Keratinocyte (primary cell): Measurements from ENCODE around the gene ATP6V0B. TPM values are rescaled to one million over a fixed set of nuclear protein-coding genes. Genes with fewer than 3 reads are reported as not detected.

Source experiments
- DNase-seq: peaks from one replicate; pipeline ENCODE4 v3.0.0-alpha.2; 2011; ENCODE audit warnings: low read depth, missing footprints, low spot score
- FAIRE-seq: peaks from 2 replicates; lab custom pipeline; 2011; peaks lifted over from hg19 to GRCh38; lab: Jason Lieb, UNC
- H2AFZ ChIP-seq: 2 replicates; pipeline ENCODE4 v1.6.0; 2012; ENCODE audit warnings: low read length, control low read depth, inconsistent platforms; ENCODE audit not compliant: control insufficient read depth
- H3K27ac ChIP-seq: 2 replicates; pipeline ENCODE4 v1.5.1; 2011; ENCODE audit warnings: low read length; ENCODE audit not compliant: control insufficient read depth, insufficient read depth
- H3K27me3 ChIP-seq: 3 replicates; pipeline ENCODE4 v1.6.0; 2011; ENCODE audit warnings: low read length; ENCODE audit not compliant: control insufficient read depth, insufficient read depth; ENCODE audit errors: extremely low read depth
- H3K36me3 ChIP-seq, 2 experiments: 2 replicates in 1 of 2; 3 replicates in 1 of 2; pipeline ENCODE4 v1.5.1; 2011; ENCODE audit warnings: low read length in 2 of 2, mild to moderate bottlenecking in 1 of 2; ENCODE audit not compliant: control insufficient read depth in 2 of 2, insufficient read depth in 2 of 2; ENCODE audit errors: extremely low read depth in 1 of 2
- H3K4me1 ChIP-seq: 3 replicates; pipeline ENCODE4 v1.5.1; 2011; ENCODE audit warnings: low read length; ENCODE audit not compliant: control insufficient read depth, insufficient read depth; ENCODE audit errors: extremely low read depth
- H3K4me2 ChIP-seq: 3 replicates; pipeline ENCODE4 v1.6.0; 2011; ENCODE audit warnings: low read depth, low read length; ENCODE audit not compliant: control insufficient read depth, insufficient read depth; ENCODE audit errors: extremely low read depth
- H3K4me3 ChIP-seq, 3 experiments: fragments of 200-600 bp in 1 of 3; sonication (generic) in 1 of 3; 2 replicates in 2 of 3; 3 replicates in 1 of 3; pipeline ENCODE4 v1.5.1; 2011 to 2016; ENCODE audit warnings: low read length in 3 of 3, mild to moderate bottlenecking in 3 of 3, control low read depth in 2 of 3, inconsistent platforms in 1 of 3, low read depth in 1 of 3, mixed read lengths in 1 of 3, mixed run types in 1 of 3, moderate library complexity in 1 of 3; ENCODE audit not compliant: control insufficient read depth in 2 of 3, insufficient read depth in 2 of 3; ENCODE audit errors: extremely low read depth in 1 of 3
- H3K79me2 ChIP-seq: 2 replicates; pipeline ENCODE4 v1.6.0; 2012; ENCODE audit warnings: low read length; ENCODE audit not compliant: control insufficient read depth, insufficient read depth
- H3K9ac ChIP-seq: 3 replicates; pipeline ENCODE4 v1.6.0; 2011; ENCODE audit warnings: low read length; ENCODE audit not compliant: control insufficient read depth, insufficient read depth; ENCODE audit errors: extremely low read depth
- H3K9me1 ChIP-seq: 3 replicates; pipeline ENCODE4 v1.6.0; 2011; ENCODE audit warnings: low read length; ENCODE audit not compliant: control insufficient read depth, insufficient read depth; ENCODE audit errors: extremely low read depth
- H3K9me3 ChIP-seq: 2 replicates; pipeline ENCODE4 v1.5.1; 2012; ENCODE audit warnings: low read depth, low read length; ENCODE audit not compliant: control insufficient read depth
- H4K20me1 ChIP-seq: 3 replicates; pipeline ENCODE4 v1.6.0; 2011; ENCODE audit warnings: low read length; ENCODE audit not compliant: control insufficient read depth, insufficient read depth; ENCODE audit errors: extremely low read depth
- EZH2 ChIP-seq: IDR thresholded peaks from one replicate; pipeline ENCODE4 v1.6.1; 2012; ENCODE audit warnings: inconsistent platforms, mild to moderate bottlenecking, low read length, moderate library complexity
- dilution Hi-C: fragments of 300-500 bp; cut with MboI; formaldehyde crosslinking; loops from one replicate; pipeline ENCODE4 v1.7.0; 2020; ENCODE audit warnings: low sequenced_read_pairs; ENCODE audit not compliant: extremely low pct_ligation_motif_present
- polyA plus RNA-seq, 5 experiments: library from polyadenylated mRNA; depleted of rRNA in 3 of 5; stranded (reverse) in 3 of 5; stranded (forward) in 1 of 5; unstranded in 1 of 5; fragments of >200 nt; gene quantifications; 1 replicate in 1 of 5; 2 replicates in 3 of 5; 3 replicates in 1 of 5; pipeline versions ENCODE4 v1.2.1 to v1.2.3, GENCODE V29; 2011 to 2012; ENCODE audit warnings: missing spikeins in 2 of 5, low read depth in 1 of 5, low replicate concordance in 1 of 5
- TF ChIP-seq, protein P1 (sequence below), 3 experiments: IDR thresholded peaks in 1 of 3; conservative IDR thresholded peaks in 1 of 3; optimal IDR thresholded peaks in 1 of 3; 2 replicates in 2 of 3; 3 replicates in 1 of 3; pipeline versions ENCODE3 to v1.5.1; 2011; ENCODE audit warnings: low read length in 3 of 3, mild to moderate bottlenecking in 3 of 3, moderate library complexity in 2 of 3, control low read depth in 1 of 3, inconsistent platforms in 1 of 3; ENCODE audit not compliant: insufficient read depth in 2 of 3; ENCODE audit errors: extremely low read depth in 1 of 3

Gene ATP6V0B
- polyA plus RNA-seq, 1 donor (not counting 4 experiments of a cell fraction or from before 2014, with no cell fraction given) = 195 TPM

DNA sequence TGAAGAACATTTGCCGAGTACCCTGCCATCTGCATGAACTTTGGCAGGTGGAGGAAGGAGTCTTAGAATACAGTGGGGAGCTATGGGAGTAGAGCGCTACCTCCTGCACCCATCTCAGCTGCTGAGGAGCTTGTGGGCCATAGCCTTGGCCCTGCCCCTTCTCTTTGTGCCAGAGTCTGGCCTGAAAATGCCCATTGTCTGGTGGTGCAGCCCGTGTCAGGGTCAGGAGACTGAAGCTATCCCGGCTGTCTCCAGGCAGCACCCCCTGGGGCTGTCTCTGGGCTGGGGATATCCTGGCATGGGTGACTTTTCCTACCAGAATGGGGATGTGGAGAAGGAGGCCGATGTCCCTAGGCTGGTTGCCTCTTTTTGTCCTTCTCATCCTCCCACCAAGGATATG is 20.7 kb upstream of the ATP6V0B start:
- Histone ChIP-seq H3K4me3 (no peak overlapping the region), H3K79me2 (peaks cover 45% of the 10 kb centered on the region), H3K9me3 (no peaks in the 10 kb centered on the region), H3K27ac (no peak overlapping the region), H3K9me1 (peaks cover 4% of the 10 kb centered on the region), H3K27me3 (no peaks in the 10 kb centered on the region), H3K4me2 (no peak overlapping the region), H4K20me1 (peaks cover 5% of the 10 kb centered on the region), H3K36me3 (peaks cover 33 to 44% of the 10 kb centered on the region in 2 experiments), H3K4me1 (peaks cover 4% of the 10 kb centered on the region), H2AFZ (no peak overlapping the region), H3K9ac (no peak overlapping the region)
- TF ChIP-seq, protein P1, sequence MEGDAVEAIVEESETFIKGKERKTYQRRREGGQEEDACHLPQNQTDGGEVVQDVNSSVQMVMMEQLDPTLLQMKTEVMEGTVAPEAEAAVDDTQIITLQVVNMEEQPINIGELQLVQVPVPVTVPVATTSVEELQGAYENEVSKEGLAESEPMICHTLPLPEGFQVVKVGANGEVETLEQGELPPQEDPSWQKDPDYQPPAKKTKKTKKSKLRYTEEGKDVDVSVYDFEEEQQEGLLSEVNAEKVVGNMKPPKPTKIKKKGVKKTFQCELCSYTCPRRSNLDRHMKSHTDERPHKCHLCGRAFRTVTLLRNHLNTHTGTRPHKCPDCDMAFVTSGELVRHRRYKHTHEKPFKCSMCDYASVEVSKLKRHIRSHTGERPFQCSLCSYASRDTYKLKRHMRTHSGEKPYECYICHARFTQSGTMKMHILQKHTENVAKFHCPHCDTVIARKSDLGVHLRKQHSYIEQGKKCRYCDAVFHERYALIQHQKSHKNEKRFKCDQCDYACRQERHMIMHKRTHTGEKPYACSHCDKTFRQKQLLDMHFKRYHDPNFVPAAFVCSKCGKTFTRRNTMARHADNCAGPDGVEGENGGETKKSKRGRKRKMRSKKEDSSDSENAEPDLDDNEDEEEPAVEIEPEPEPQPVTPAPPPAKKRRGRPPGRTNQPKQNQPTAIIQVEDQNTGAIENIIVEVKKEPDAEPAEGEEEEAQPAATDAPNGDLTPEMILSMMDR (optimal IDR thresholded peaks at IDR 0.05 in 1 of 3, IDR thresholded peaks at IDR 0.05 in 1 of 3, conservative IDR thresholded peaks at IDR 0.05 in 1 of 3; ENCODE audit: extremely low read depth in 1 of 3, insufficient read depth in 2 of 3, low read length in 3 of 3) = no peak
- no peak for TF ChIP-seq EZH2
- dilution Hi-C loops = no loop called here
- no peak for FAIRE-seq
- DNase-seq = no peak

GRCh38 chr1:43956234-43956633 is 18.5 kb upstream of the ATP6V0B start:
- Histone ChIP-seq H3K4me2 (no peak overlapping the region), H3K36me3 (peaks cover 39 to 47% of the 10 kb centered on the region in 2 experiments), H3K4me1 (peaks cover 3% of the 10 kb centered on the region), H3K9me1 (peaks cover 4% of the 10 kb centered on the region), H4K20me1 (no peaks in the 10 kb centered on the region), H3K9ac (no peak overlapping the region), H3K79me2 (peaks cover 24% of the 10 kb centered on the region), H3K9me3 (no peaks in the 10 kb centered on the region), H2AFZ (no peak overlapping the region), H3K4me3 (no peak overlapping the region), H3K27ac (no peak overlapping the region), H3K27me3 (no peaks in the 10 kb centered on the region)
- dilution Hi-C loops = no loop called here
- no peak for DNase-seq
- TF ChIP-seq, protein P1 (optimal IDR thresholded peaks at IDR 0.05 in 1 of 3, IDR thresholded peaks at IDR 0.05 in 1 of 3, conservative IDR thresholded peaks at IDR 0.05 in 1 of 3; ENCODE audit: extremely low read depth in 1 of 3, insufficient read depth in 2 of 3, low read length in 3 of 3) = no peak
- TF ChIP-seq EZH2 = no peak
- FAIRE-seq = no peak
